ENCODE data around the gene ACP7. TPM values are rescaled to one million over a fixed set of nuclear protein-coding genes. Genes with fewer than 3 reads are reported as not detected.

The ACP7 gene
- total and polyA plus RNA-seq, 2 of the 8 experiments (the other 6 are each of a cell fraction or from before 2014, with no cell fraction given) = 0.27 to 0.50 TPM

DNA sequence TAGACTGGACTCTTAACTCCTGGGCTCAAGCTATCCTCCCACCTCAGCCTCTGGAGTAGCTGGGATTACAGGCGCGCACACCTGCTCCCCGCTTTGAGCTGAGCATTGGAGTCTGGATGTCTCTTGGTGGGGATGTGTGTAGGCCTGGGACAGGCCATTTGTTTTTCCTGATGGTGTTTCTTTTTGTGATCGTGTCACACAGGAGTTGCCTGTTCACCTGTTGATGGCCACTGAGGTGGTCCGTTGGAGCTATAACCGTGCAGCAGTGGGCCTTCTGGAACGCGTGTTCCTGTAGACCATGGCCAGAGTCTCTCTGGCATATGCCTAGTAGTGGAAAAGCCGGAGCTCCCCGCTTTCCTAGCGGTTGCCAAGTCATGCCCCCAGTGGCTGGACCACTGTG, 44.9 kb downstream of the ACP7 start:
- Histone ChIP-seq H2AFZ (ENCODE audit: low read length) (no peak overlapping the region), H2BK5ac (ENCODE audit: low read depth, low read length) (no peak overlapping the region), H2BK20ac (ENCODE audit: low read length) (no peak overlapping the region), H4K8ac (ENCODE audit: extremely low read depth, insufficient read depth, low read length) (no peak overlapping the region; the same call in 1 of the 2 replicates), H3K56ac (replicated peaks; ENCODE audit: insufficient read length, low read depth, low read length) (no peak overlapping the region), H3K4ac (replicated peaks; ENCODE audit: insufficient read length, low read depth, low read length) (no peak overlapping the region), H4K20me1 (replicated peaks in 1 of 2; ENCODE audit: control insufficient read depth in 1 of 2, insufficient read depth in 2 of 2, low read length in 2 of 2) (peaks cover 12 to 43% of the 10 kb centered on the region in 2 experiments), H3K9ac (replicated peaks in 1 of 4; ENCODE audit: extremely low read depth in 1 of 4, low read depth in 3 of 4, low read length in 3 of 4) (no peak overlapping the region), H2BK12ac (ENCODE audit: low read depth, low read length) (no peak overlapping the region), H3K9me3 (ENCODE audit: insufficient read depth in 2 of 2, low read depth in 1 of 2, low read length in 1 of 2) (no peaks in the 10 kb centered on the region), H3K14ac (ENCODE audit: insufficient read length) (no peak overlapping the region), H3K18ac (ENCODE audit: extremely low read depth, low read length) (no peak overlapping the region; the same call in 1 of the 2 replicates), H3K36me3 (ENCODE audit: control insufficient read depth in 2 of 4, insufficient read depth in 4 of 4, low read length in 3 of 4) (no peaks in the 10 kb centered on the region), H3K4me2 (ENCODE audit: insufficient read depth in 1 of 2, low read depth in 2 of 2, low read length in 2 of 2) (no peak overlapping the region), H3K79me1 (ENCODE audit: low read depth, low read length) (peaks cover 28% of the 10 kb centered on the region), H4K5ac (ENCODE audit: insufficient read length, low read depth, low read length) (no peak overlapping the region), H3K27ac (ENCODE audit: low read depth, low read length) (no peak overlapping the region), H4K91ac (replicated peaks; ENCODE audit: insufficient read length, low read length) (no peak overlapping the region), H3K79me2 (ENCODE audit: control insufficient read depth in 1 of 2, insufficient read depth in 2 of 2, low read length in 2 of 2) (peaks cover 18 to 81% of the 10 kb centered on the region in 2 experiments), H3K4me3 (ENCODE audit: extremely low read depth in 1 of 4, insufficient read depth in 2 of 4, low read depth in 3 of 4, low read length in 4 of 4) (no peak overlapping the region), H3K23me2 (ENCODE audit: low read depth, low read length) (no peaks in the 10 kb centered on the region; the same call in 1 of the 2 replicates), H2AK5ac (ENCODE audit: low read depth, low read length) (no peak overlapping the region), H2BK120ac (replicated peaks; ENCODE audit: low read depth, low read length) (no peak overlapping the region), H3K23ac (ENCODE audit: insufficient read length) (no peak overlapping the region), H3K27me3 (replicated peaks in 1 of 4; ENCODE audit: control insufficient read depth in 3 of 4, extremely low read depth in 1 of 4, insufficient read depth in 3 of 4, low read length in 3 of 4) (no peaks in the 10 kb centered on the region), H3K4me1 (replicated peaks in 1 of 4; ENCODE audit: control insufficient read depth in 3 of 4, insufficient read depth in 4 of 4, low read length in 3 of 4) (peaks cover 0 to 36% (median 21%) of the 10 kb centered on the region in 4 experiments; a peak in 6 of 7 replicates), H2BK15ac (ENCODE audit: low read length) (no peak overlapping the region)
- WGBS, 2 experiments (ENCODE audit: extremely low coverage in 1 of 2, insufficient coverage in 1 of 2, insufficient read length in 1 of 2, insufficient replicate concordance in 2 of 2, low coverage in 1 of 2, low lambda C conversion rate in 2 of 2, missing lambda C conversion rate in 1 of 2) = 95% methylated on average over 10 of the region's 11 CpGs; no CpG with 5 or more reads in 1 of the 2 experiments
- DNase-seq (ENCODE audit: low read depth in 1 of 2, low spot score in 2 of 2) (no peak), FAIRE-seq (no peak)
- ChIA-PET CTCF (ENCODE audit: partially characterized antibody) (interaction anchor here (0.6 to 1.5 kb wide), 5 partner anchors 15 to 293 kb away, joined by 3 to 5 read pairs (median 4); no protein-coding TSS in a partner anchor), POLR2A (ENCODE audit: partially characterized antibody) (interaction anchor here (1.1 to 1.9 kb wide), 5 partner anchors 9 to 83 kb away, joined by 3 to 7 read pairs (median 3); no protein-coding TSS in a partner anchor)
- TF ChIP-seq SP4 (IDR thresholded peaks at IDR 0.05; ENCODE audit: low read length) = no peak
- no peak for TF ChIP-seq SIRT6 (IDR thresholded peaks at IDR 0.05; ENCODE audit: low read length)
- no peak for TF ChIP-seq POLR2AphosphoS5 (IDR thresholded peaks at IDR 0.05; ENCODE audit: low read depth, low read length)
- TF ChIP-seq GABPA (IDR thresholded peaks at IDR 0.05; ENCODE audit: borderline replicate concordance, insufficient read depth, low read length) = no peak
- no peak for TF ChIP-seq POU5F1 (IDR thresholded peaks at IDR 0.05; ENCODE audit: low read depth, low read length)
